Transverse colon (tissue), 3 donors: Measurements from ENCODE around the gene SYNE1.

Experiments
- EP300 ChIP-seq: sonication (generic); formaldehyde crosslinking; IDR thresholded peaks from one replicate; pipeline ENCODE4 v1.6.1; 2017; ENCODE audit warnings: antibody characterized with exemption, low read depth
- POLR2A ChIP-seq: fragments of 450-650 bp; IDR thresholded peaks from one replicate; pipeline ENCODE4 v1.6.1; 2016; ENCODE audit warnings: antibody characterized with exemption, mild to moderate bottlenecking, moderate library complexity
- TF ChIP-seq, protein P1 (sequence below), 5 experiments: fragments of 200-600 bp in 3 of 5; fragments of 450-650 bp in 2 of 5; sonication (generic) in 3 of 5; IDR thresholded peaks; 1 replicate in 2 of 5; 2 replicates in 3 of 5; pipeline ENCODE4 v1.5.1; 2016 to 2017; ENCODE audit warnings: antibody characterized with exemption in 5 of 5, inconsistent platforms in 3 of 5, mild to moderate bottlenecking in 2 of 5, moderate library complexity in 1 of 5

DNA sequence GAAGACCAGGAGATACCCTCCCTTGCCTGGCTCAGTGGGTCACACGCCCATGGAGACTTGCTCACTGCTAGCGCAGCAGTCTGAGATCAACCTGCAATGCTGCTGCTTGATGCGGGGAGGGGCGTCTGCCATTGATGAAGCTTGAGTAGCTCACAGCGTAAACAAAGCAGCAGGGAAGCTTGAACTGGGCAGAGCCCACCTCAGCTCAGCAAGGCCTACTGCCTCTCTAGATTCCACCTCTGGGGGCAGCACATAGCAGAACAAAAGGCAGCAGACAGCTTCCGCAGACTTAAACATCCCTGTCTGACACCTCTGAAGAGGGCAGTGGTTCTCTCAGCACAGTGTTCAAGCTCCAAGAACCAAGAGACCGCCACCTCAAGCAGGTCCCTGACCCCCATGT lies 558.4 kb downstream of the SYNE1 start:
- TF ChIP-seq, protein P1, sequence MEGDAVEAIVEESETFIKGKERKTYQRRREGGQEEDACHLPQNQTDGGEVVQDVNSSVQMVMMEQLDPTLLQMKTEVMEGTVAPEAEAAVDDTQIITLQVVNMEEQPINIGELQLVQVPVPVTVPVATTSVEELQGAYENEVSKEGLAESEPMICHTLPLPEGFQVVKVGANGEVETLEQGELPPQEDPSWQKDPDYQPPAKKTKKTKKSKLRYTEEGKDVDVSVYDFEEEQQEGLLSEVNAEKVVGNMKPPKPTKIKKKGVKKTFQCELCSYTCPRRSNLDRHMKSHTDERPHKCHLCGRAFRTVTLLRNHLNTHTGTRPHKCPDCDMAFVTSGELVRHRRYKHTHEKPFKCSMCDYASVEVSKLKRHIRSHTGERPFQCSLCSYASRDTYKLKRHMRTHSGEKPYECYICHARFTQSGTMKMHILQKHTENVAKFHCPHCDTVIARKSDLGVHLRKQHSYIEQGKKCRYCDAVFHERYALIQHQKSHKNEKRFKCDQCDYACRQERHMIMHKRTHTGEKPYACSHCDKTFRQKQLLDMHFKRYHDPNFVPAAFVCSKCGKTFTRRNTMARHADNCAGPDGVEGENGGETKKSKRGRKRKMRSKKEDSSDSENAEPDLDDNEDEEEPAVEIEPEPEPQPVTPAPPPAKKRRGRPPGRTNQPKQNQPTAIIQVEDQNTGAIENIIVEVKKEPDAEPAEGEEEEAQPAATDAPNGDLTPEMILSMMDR (IDR thresholded peaks at IDR 0.05): no peak
- no peak for TF ChIP-seq EP300
- TF ChIP-seq POLR2A: no peak
